Upper lobe of left lung (tissue), 4 donors: ENCODE data around the gene RPL35.

Experiments
- CTCF ChIP-seq, 6 experiments: fragments of 450-650 bp in 4 of 6; fragments of 200-600 bp in 2 of 6; sonication (generic) in 2 of 6; IDR thresholded peaks; one replicate each; pipeline ENCODE4 v1.5.1; 2016 to 2019; ENCODE audit warnings: antibody characterized with exemption in 6 of 6
- EP300 ChIP-seq, 4 donors: sonication (generic); formaldehyde crosslinking; IDR thresholded peaks; one replicate each; pipeline ENCODE4 v1.5.1; 2017; ENCODE audit warnings: antibody characterized with exemption in 4 of 4, control low read depth in 2 of 4
- POLR2A ChIP-seq, 4 donors: fragments of 450-650 bp; IDR thresholded peaks; one replicate each; pipeline ENCODE4 v1.5.1; 2016 to 2017; ENCODE audit warnings: antibody characterized with exemption in 4 of 4, mild to moderate bottlenecking in 2 of 4
- POLR2AphosphoS5 ChIP-seq, 2 donors: sonication (generic); formaldehyde crosslinking; IDR thresholded peaks; one replicate each; pipeline ENCODE4 v1.5.1; 2017; ENCODE audit warnings: antibody characterized with exemption in 2 of 2

DNA sequence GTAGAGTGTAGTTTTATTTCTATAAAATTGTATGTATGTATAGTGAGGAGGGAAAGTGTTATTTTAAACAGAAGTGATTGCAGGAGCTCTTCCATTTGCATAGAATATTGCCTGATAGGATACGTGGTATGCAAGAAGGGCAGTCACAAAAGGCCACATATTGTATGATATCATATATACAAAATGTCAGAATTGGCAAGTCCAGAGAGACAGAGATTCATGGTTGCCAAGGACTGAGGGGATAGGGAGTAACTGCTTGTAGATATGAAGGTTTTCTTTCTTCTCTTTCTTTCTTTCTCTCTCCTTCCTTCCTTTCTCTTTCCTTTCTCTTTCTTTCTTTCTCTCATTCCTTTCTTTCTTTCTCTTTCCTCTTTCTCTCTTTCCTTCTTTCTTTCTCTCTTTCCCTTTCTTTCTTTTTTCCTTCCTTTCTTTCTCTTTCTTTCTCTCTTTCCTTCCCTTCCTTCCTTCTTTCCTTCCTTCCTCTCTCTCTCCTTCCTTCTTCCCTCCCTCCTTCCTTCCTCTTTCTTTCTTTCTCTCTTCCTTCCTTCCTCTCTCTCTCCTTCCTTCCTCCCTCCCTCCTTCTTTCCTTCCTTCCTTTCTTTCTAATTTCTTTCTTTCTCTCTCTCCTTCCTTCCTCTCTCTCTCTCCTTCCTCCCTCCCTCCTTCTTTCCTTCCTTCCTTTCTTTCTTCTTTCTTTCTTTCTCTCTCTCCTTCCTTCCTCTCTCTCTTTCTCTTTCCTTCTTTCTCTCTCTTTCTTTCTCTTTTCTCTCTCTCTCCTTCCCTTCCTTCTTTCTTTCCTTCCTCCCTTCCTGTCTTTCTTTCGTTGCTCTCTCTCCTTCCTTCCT is 33.0 kb downstream of the RPL35 start:
- no peak for TF ChIP-seq CTCF (IDR thresholded peaks at IDR 0.05)
- no peak for TF ChIP-seq POLR2AphosphoS5 (IDR thresholded peaks at IDR 0.05)
- no peak for TF ChIP-seq EP300 (IDR thresholded peaks at IDR 0.05)
- no peak for TF ChIP-seq POLR2A (IDR thresholded peaks at IDR 0.05)
